ENCODE measurements around the gene NAIF1.

NAIF1 gene

DNA sequence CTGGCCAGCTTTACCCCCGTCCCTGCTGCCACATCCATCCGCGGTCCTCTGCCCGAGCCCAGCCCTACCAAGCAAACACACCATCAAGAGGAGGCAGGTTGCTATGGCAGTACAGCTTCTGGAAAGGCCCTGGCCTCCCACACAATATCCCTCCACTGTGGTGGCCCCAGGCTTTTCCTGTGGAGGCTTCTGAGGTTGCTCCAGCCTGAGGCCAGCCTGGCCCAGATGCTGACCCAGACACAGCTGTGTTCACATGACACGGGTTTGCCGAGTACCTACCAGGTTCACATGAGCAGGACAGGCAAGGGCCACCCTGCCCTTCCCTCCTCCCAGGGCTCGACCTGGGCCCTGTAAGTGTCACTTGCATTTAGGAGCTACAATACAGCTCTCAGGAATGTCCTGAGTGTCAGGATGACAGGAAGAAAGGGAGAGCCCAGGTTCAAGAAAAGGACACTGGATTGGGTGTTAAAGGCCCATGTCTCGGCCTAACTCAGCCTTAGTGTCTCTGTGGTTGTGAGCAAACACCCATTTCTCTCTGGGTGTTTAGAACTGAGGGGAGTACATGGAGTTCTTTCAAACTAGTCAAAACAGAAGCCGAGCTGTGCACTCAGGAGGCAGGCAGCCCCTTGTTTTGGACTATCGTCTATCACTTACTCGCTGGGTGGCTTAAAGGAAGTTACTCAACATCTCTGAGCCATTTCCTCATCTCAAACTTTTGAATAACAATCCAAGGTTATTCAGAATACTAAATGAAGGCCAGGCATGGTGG, 40.2 kb downstream of the NAIF1 start:
- Histone ChIP-seq H3K4me2 (ENCODE audit: low read length) (peak overlapping the region; percentile 46), H3F3A (ENCODE audit: insufficient read depth, low read length) (no peaks in the 10 kb centered on the region), H3K27me3 (ENCODE audit: insufficient read depth, low read length) (no peaks in the 10 kb centered on the region), H3K79me2 (ENCODE audit: insufficient read depth, low read length) (no peaks in the 10 kb centered on the region), H3K36me3 (ENCODE audit: insufficient read depth, low read length) (no peaks in the 10 kb centered on the region), H3K9ac (ENCODE audit: low read length) (peak overlapping the region; percentile 26; the same call in 1 of the 2 replicates), H3K27ac (ENCODE audit: low read depth, low read length, poor library complexity, severe bottlenecking) (peak overlapping the region; percentile 88), H3K4me1 (ENCODE audit: insufficient read depth, low read length, severe bottlenecking) (peaks cover 72% of the 10 kb centered on the region), H3K4me3 (ENCODE audit: low read depth, low read length, poor library complexity, severe bottlenecking) (peak overlapping the region; percentile 0), H4K20me1 (ENCODE audit: insufficient read depth, low read length) (no peaks in the 10 kb centered on the region), H3K9me3 (ENCODE audit: low read length) (no peaks in the 10 kb centered on the region), H2AFZ (ENCODE audit: low read length) (peak overlapping the region; percentile 9; the same call in 1 of the 2 replicates), H3K9me2 (ENCODE audit: low read depth, low read length) (no peaks in the 10 kb centered on the region)
- TF ChIP-seq CTCF (IDR thresholded peaks at IDR 0.05; ENCODE audit: low read length) = no peak
- TF ChIP-seq EZH2 (IDR thresholded peaks at IDR 0.05; ENCODE audit: borderline replicate concordance, low read length) = no peak

GRCh38 chr9:128026255-128026772, 40.8 kb downstream of the NAIF1 start:
- no peaks in the 10 kb centered on the region; the same call in 1 of the 2 replicates for H3F3A ChIP-seq (ENCODE audit: insufficient read depth, low read length)
- no peaks in the 10 kb centered on the region for H3K9me2 ChIP-seq (ENCODE audit: low read depth, low read length)
- no peak overlapping the region for H2AFZ ChIP-seq (ENCODE audit: low read length)
- peaks cover 72% of the 10 kb centered on the region for H3K4me1 ChIP-seq (ENCODE audit: insufficient read depth, low read length, severe bottlenecking)
- no peaks in the 10 kb centered on the region for H3K36me3 ChIP-seq (ENCODE audit: insufficient read depth, low read length)
- H3K4me3 ChIP-seq (ENCODE audit: low read depth, low read length, poor library complexity, severe bottlenecking) = peak overlapping the region; percentile 0
- H3K9me3 ChIP-seq (ENCODE audit: low read length) = no peaks in the 10 kb centered on the region
- no peaks in the 10 kb centered on the region for H3K27me3 ChIP-seq (ENCODE audit: insufficient read depth, low read length)
- peak overlapping the region; percentile 46 for H3K4me2 ChIP-seq (ENCODE audit: low read length)
- H3K9ac ChIP-seq (ENCODE audit: low read length) = peak overlapping the region; percentile 26; the same call in 1 of the 2 replicates
- TF ChIP-seq CTCF (IDR thresholded peaks at IDR 0.05; ENCODE audit: low read length) (no peak), EZH2 (IDR thresholded peaks at IDR 0.05; ENCODE audit: borderline replicate concordance, low read length) (no peak)
- peak overlapping the region; percentile 88 for H3K27ac ChIP-seq (ENCODE audit: low read depth, low read length, poor library complexity, severe bottlenecking)
- no peaks in the 10 kb centered on the region for H4K20me1 ChIP-seq (ENCODE audit: insufficient read depth, low read length)
- H3K79me2 ChIP-seq (ENCODE audit: insufficient read depth, low read length) = no peaks in the 10 kb centered on the region

DNA sequence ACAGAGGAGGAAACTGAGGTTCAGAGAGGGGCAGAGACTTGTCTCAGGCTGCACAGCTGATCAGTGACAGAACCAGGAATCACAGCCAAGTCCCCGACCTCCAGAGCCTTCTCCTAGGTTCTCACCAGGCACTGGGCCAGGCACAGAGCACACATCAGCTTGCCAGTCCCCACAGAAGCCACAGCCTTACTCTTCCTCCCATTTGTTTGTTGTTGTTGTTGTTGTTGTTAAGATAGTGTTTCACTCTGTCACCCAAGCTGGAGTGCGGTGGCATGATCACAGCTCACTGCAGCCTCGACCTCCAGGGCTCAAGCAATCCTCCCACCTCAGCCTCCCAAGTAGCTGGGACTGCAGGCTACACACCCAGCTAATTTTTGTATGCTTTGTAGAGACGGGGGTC, 41.4 kb downstream of the NAIF1 start:
- Histone ChIP-seq H3K9me3 (ENCODE audit: low read length) (no peaks in the 10 kb centered on the region), H3K4me2 (ENCODE audit: low read length) (peak overlapping the region; percentile 46; the same call in 1 of the 2 replicates), H3K4me1 (ENCODE audit: insufficient read depth, low read length, severe bottlenecking) (peaks cover 66% of the 10 kb centered on the region), H3K27me3 (ENCODE audit: insufficient read depth, low read length) (no peaks in the 10 kb centered on the region), H2AFZ (ENCODE audit: low read length) (no peak overlapping the region), H4K20me1 (ENCODE audit: insufficient read depth, low read length) (no peaks in the 10 kb centered on the region), H3F3A (ENCODE audit: insufficient read depth, low read length) (peaks cover 5% of the 10 kb centered on the region; the same call in 1 of the 2 replicates), H3K4me3 (ENCODE audit: low read depth, low read length, poor library complexity, severe bottlenecking) (no peak overlapping the region), H3K9ac (ENCODE audit: low read length) (peak overlapping the region; percentile 15; the same call in 1 of the 2 replicates), H3K9me2 (ENCODE audit: low read depth, low read length) (no peaks in the 10 kb centered on the region), H3K79me2 (ENCODE audit: insufficient read depth, low read length) (no peaks in the 10 kb centered on the region), H3K27ac (ENCODE audit: low read depth, low read length, poor library complexity, severe bottlenecking) (peak overlapping the region; percentile 88), H3K36me3 (ENCODE audit: insufficient read depth, low read length) (no peaks in the 10 kb centered on the region)
- no peak for TF ChIP-seq EZH2 (IDR thresholded peaks at IDR 0.05; ENCODE audit: borderline replicate concordance, low read length)
- TF ChIP-seq CTCF (IDR thresholded peaks at IDR 0.05; ENCODE audit: low read length) = no peak
